ENCODE results near the gene SGTB. TPM values are rescaled to one million over a fixed set of nuclear protein-coding genes. Genes with fewer than 3 reads are reported as not detected.

Gene SGTB
- total RNA-seq, 1 experiment from 2014 or later: 13.0 TPM

- Histone ChIP-seq H3K27me3 (replicated peaks; ENCODE audit: control insufficient read depth, insufficient read depth, low read length) (no peaks in the 10 kb centered on the region), H3K4me1 (peaks cover 5% of the 10 kb centered on the region; the same call in 1 of the 2 replicates), H3K4me3 (ENCODE audit: low read depth, low read length) (no peak overlapping the region), H3K36me3 (ENCODE audit: control insufficient read depth, insufficient read depth, low read length) (no peaks in the 10 kb centered on the region), H3K9me3 (no peaks in the 10 kb centered on the region)
- ChIA-PET CTCF (no interaction called here), POLR2A (no interaction called here)
- no peaks in the 10 kb centered on the region for H3K9me3 Mint-ChIP-seq (ENCODE audit: unreplicated experiment)
- no peaks in the 10 kb centered on the region for H3K27me3 Mint-ChIP-seq (ENCODE audit: insufficient read depth, unreplicated experiment)
- H3K27ac Mint-ChIP-seq (ENCODE audit: unreplicated experiment): no peak overlapping the region
- TF ChIP-seq CTCF (IDR thresholded peaks at IDR 0.05; ENCODE audit: insufficient read depth in 1 of 2, low read depth in 1 of 2, low read length in 1 of 2, severe bottlenecking in 1 of 2, unreplicated experiment in 1 of 2): no peak
- intact Hi-C loops (cut with micrococcal nuclease; ENCODE audit: unreplicated experiment): no loop called here
- BruUV-seq (replicated peaks): no TSS peak
- no peak overlapping the region for H3K4me3 Mint-ChIP-seq (ENCODE audit: unreplicated experiment)
- H3K4me1 Mint-ChIP-seq (ENCODE audit: low read depth, unreplicated experiment): no peaks in the 10 kb centered on the region
- DNase-seq: no peak
- H3K36me3 Mint-ChIP-seq (ENCODE audit: insufficient read depth, unreplicated experiment): no peaks in the 10 kb centered on the region
Observed at GRCh38 chr5:65708145-65708544, 13.8 kb downstream of the SGTB start.

- DNase-seq: no peak
- H3K4me1 Mint-ChIP-seq (ENCODE audit: low read depth, unreplicated experiment): no peaks in the 10 kb centered on the region
- H3K9me3 Mint-ChIP-seq (ENCODE audit: unreplicated experiment): no peaks in the 10 kb centered on the region
- peaks cover 5% of the 10 kb centered on the region; the same call in 1 of the 2 replicates for H3K4me1 ChIP-seq
- no TSS peak for BruUV-seq (replicated peaks)
- TF ChIP-seq CTCF (IDR thresholded peaks at IDR 0.05; ENCODE audit: insufficient read depth in 1 of 2, low read depth in 1 of 2, low read length in 1 of 2, severe bottlenecking in 1 of 2, unreplicated experiment in 1 of 2): no peak
- intact Hi-C loops (cut with micrococcal nuclease; ENCODE audit: unreplicated experiment): no loop called here
- ChIA-PET CTCF (no interaction called here), POLR2A (no interaction called here)
- no peak overlapping the region for H3K4me3 ChIP-seq (ENCODE audit: low read depth, low read length)
- H3K27ac Mint-ChIP-seq (ENCODE audit: unreplicated experiment): no peak overlapping the region
- H3K9me3 ChIP-seq: no peaks in the 10 kb centered on the region
- H3K36me3 ChIP-seq (ENCODE audit: control insufficient read depth, insufficient read depth, low read length): no peaks in the 10 kb centered on the region
- H3K27me3 ChIP-seq (replicated peaks; ENCODE audit: control insufficient read depth, insufficient read depth, low read length): no peaks in the 10 kb centered on the region
- no peaks in the 10 kb centered on the region for H3K27me3 Mint-ChIP-seq (ENCODE audit: insufficient read depth, unreplicated experiment)
- H3K36me3 Mint-ChIP-seq (ENCODE audit: insufficient read depth, unreplicated experiment): no peaks in the 10 kb centered on the region
- no peak overlapping the region for H3K4me3 Mint-ChIP-seq (ENCODE audit: unreplicated experiment)
Observed at GRCh38 chr5:65707663-65708062, 14.2 kb downstream of the SGTB start.

GRCh38 chr5:65704621-65705239 lies 17.2 kb downstream of the SGTB start:
- Histone ChIP-seq H3K27me3 (replicated peaks; ENCODE audit: control insufficient read depth, insufficient read depth, low read length) (no peaks in the 10 kb centered on the region), H3K4me3 (ENCODE audit: low read depth, low read length) (no peak overlapping the region), H3K4me1 (peaks cover 5% of the 10 kb centered on the region; the same call in 1 of the 2 replicates), H3K9me3 (no peaks in the 10 kb centered on the region), H3K36me3 (ENCODE audit: control insufficient read depth, insufficient read depth, low read length) (no peaks in the 10 kb centered on the region)
- H3K27ac Mint-ChIP-seq (ENCODE audit: unreplicated experiment): no peak overlapping the region
- H3K4me1 Mint-ChIP-seq (ENCODE audit: low read depth, unreplicated experiment): no peaks in the 10 kb centered on the region
- ChIA-PET POLR2A (interaction anchor here (0.7 kb wide), 1 partner anchor 80 kb away, joined by 3 read pairs; no protein-coding TSS in a partner anchor), CTCF (no interaction called here)
- TF ChIP-seq CTCF (IDR thresholded peaks at IDR 0.05; ENCODE audit: insufficient read depth in 1 of 2, low read depth in 1 of 2, low read length in 1 of 2, severe bottlenecking in 1 of 2, unreplicated experiment in 1 of 2): no peak
- no TSS peak for BruUV-seq (replicated peaks)
- H3K4me3 Mint-ChIP-seq (ENCODE audit: unreplicated experiment): no peak overlapping the region
- DNase-seq: no peak
- no peaks in the 10 kb centered on the region for H3K9me3 Mint-ChIP-seq (ENCODE audit: unreplicated experiment)
- peaks cover 6% of the 10 kb centered on the region for H3K36me3 Mint-ChIP-seq (ENCODE audit: insufficient read depth, unreplicated experiment)
- no peaks in the 10 kb centered on the region for H3K27me3 Mint-ChIP-seq (ENCODE audit: insufficient read depth, unreplicated experiment)
- intact Hi-C loops (cut with micrococcal nuclease; ENCODE audit: unreplicated experiment): no loop called here
